Measurements from ENCODE around the gene CUL2. TPM values are rescaled to one million over a fixed set of nuclear protein-coding genes. Genes with fewer than 3 reads are reported as not detected.
"Not testable (repeated sequence)": the region's sequence is repeated elsewhere in the genome, so short reads cannot be mapped to it uniquely, and the experiment has no call there.

Gene CUL2
- total RNA-seq, 1 experiment from 2014 or later = 32.4 TPM

GRCh38 chr10:34979938-34980337 is 110.2 kb downstream of the CUL2 start:
- in situ Hi-C loops (cut with HindIII; ENCODE audit: low pct_unique_long_range_greater_than_20kb, low sequenced_read_pairs) = no loop called here
- ATAC-seq (no peak), DNase-seq (ENCODE audit: low read depth, low spot score) (no peak)
- H3K27ac ChIP-seq (ENCODE audit: low read length) = no peak overlapping the region
- POLR2A ChIA-PET = no interaction called here
- intact Hi-C loops (cut with micrococcal nuclease; ENCODE audit: unreplicated experiment) = no loop called here
- H3K4me1 ChIP-seq (ENCODE audit: control insufficient read depth, insufficient read depth, low read length) = no peaks in the 10 kb centered on the region
- no peak for TF ChIP-seq CTCF (IDR thresholded peaks at IDR 0.05)
- no peak for TF ChIP-seq POLR2AphosphoS5 (IDR thresholded peaks at IDR 0.05; ENCODE audit: low read depth, low read length)
- no peak for TF ChIP-seq TCF7L2 (IDR thresholded peaks at IDR 0.05; ENCODE audit: low read depth, low read length)
- TF ChIP-seq SIN3A (IDR thresholded peaks at IDR 0.05; ENCODE audit: borderline replicate concordance, insufficient read depth, low read depth, low read length) = no peak
- TF ChIP-seq REST (IDR thresholded peaks at IDR 0.05; ENCODE audit: insufficient read depth in 1 of 2, low read depth in 2 of 2, low read length in 1 of 2) = no peak
- no peak overlapping the region for H3K4me3 ChIP-seq (ENCODE audit: low read depth in 2 of 2, low read length in 2 of 2)
- no TSS peak for BruUV-seq (replicated peaks)
- CTCF ChIA-PET = no interaction called here
- no peaks in the 10 kb centered on the region for H3K27me3 ChIP-seq (ENCODE audit: control insufficient read depth, insufficient read depth, low read length)
- H3K36me3 ChIP-seq (ENCODE audit: control insufficient read depth, insufficient read depth, low read length) = no peaks in the 10 kb centered on the region
- no peaks in the 10 kb centered on the region; the same call in 1 of the 2 replicates for H3K9me3 ChIP-seq (ENCODE audit: control insufficient read depth, insufficient read depth, low read depth, low read length)

GRCh38 chr10:34978080-34978479 is 112.1 kb downstream of the CUL2 start:
- Histone ChIP-seq H3K4me3 (ENCODE audit: low read depth in 2 of 2, low read length in 2 of 2) (no peak overlapping the region), H3K4me1 (ENCODE audit: control insufficient read depth, insufficient read depth, low read length) (no peaks in the 10 kb centered on the region), H3K9me3 (ENCODE audit: control insufficient read depth, insufficient read depth, low read depth, low read length) (no peaks in the 10 kb centered on the region), H3K27ac (ENCODE audit: low read length) (no peak overlapping the region), H3K27me3 (ENCODE audit: control insufficient read depth, insufficient read depth, low read length) (no peaks in the 10 kb centered on the region), H3K36me3 (ENCODE audit: control insufficient read depth, insufficient read depth, low read length) (no peaks in the 10 kb centered on the region)
- ATAC-seq (no peak), DNase-seq (ENCODE audit: low read depth, low spot score) (no peak)
- ChIA-PET POLR2A (no interaction called here), CTCF (no interaction called here)
- in situ Hi-C loops (cut with HindIII; ENCODE audit: low pct_unique_long_range_greater_than_20kb, low sequenced_read_pairs) (no loop called here), intact Hi-C loops (cut with micrococcal nuclease; ENCODE audit: unreplicated experiment) (no loop called here)
- TF ChIP-seq POLR2AphosphoS5 (IDR thresholded peaks at IDR 0.05; ENCODE audit: low read depth, low read length) = no peak
- TF ChIP-seq SIN3A (IDR thresholded peaks at IDR 0.05; ENCODE audit: borderline replicate concordance, insufficient read depth, low read depth, low read length) = no peak
- BruUV-seq (replicated peaks) = no TSS peak

GRCh38 chr10:34976380-34976910 is 113.7 kb downstream of the CUL2 start:
- H3K27ac ChIP-seq (ENCODE audit: low read length); CTCF ChIA-PET; H3K4me3 ChIP-seq (ENCODE audit: low read depth in 2 of 2, low read length in 2 of 2); H3K27me3 ChIP-seq (ENCODE audit: control insufficient read depth, insufficient read depth, low read length); ATAC-seq; in situ Hi-C loops (cut with HindIII; ENCODE audit: low pct_unique_long_range_greater_than_20kb, low sequenced_read_pairs); DNase-seq (ENCODE audit: low read depth, low spot score); intact Hi-C loops (cut with micrococcal nuclease; ENCODE audit: unreplicated experiment); H3K9me3 ChIP-seq (ENCODE audit: control insufficient read depth, insufficient read depth, low read depth, low read length); H3K36me3 ChIP-seq (ENCODE audit: control insufficient read depth, insufficient read depth, low read length); POLR2A ChIA-PET; BruUV-seq (replicated peaks); H3K4me1 ChIP-seq (ENCODE audit: control insufficient read depth, insufficient read depth, low read length): not testable (repeated sequence)

GRCh38 chr10:34974364-34975065 is 115.6 kb downstream of the CUL2 start:
- BruUV-seq (replicated peaks); POLR2A ChIA-PET: not testable (repeated sequence)

GRCh38 chr10:34973757-34974156 is 116.4 kb downstream of the CUL2 start:
- H3K4me3 ChIP-seq (ENCODE audit: low read depth in 2 of 2, low read length in 2 of 2); BruUV-seq (replicated peaks); in situ Hi-C loops (cut with HindIII; ENCODE audit: low pct_unique_long_range_greater_than_20kb, low sequenced_read_pairs); H3K27ac ChIP-seq (ENCODE audit: low read length); H3K36me3 ChIP-seq (ENCODE audit: control insufficient read depth, insufficient read depth, low read length); H3K27me3 ChIP-seq (ENCODE audit: control insufficient read depth, insufficient read depth, low read length); H3K4me1 ChIP-seq (ENCODE audit: control insufficient read depth, insufficient read depth, low read length); ATAC-seq; POLR2A ChIA-PET; H3K9me3 ChIP-seq (ENCODE audit: control insufficient read depth, insufficient read depth, low read depth, low read length); intact Hi-C loops (cut with micrococcal nuclease; ENCODE audit: unreplicated experiment); DNase-seq (ENCODE audit: low read depth, low spot score): not testable (repeated sequence)
- CTCF ChIA-PET = interaction anchor here (0.6 kb wide), 1 partner anchor 137 kb away, joined by 3 read pairs; no protein-coding TSS in a partner anchor

More at GRCh38 chr10:34974364-34975065, 115.6 kb downstream of the CUL2 start:
- H3K9me3 ChIP-seq (ENCODE audit: control insufficient read depth, insufficient read depth, low read depth, low read length); intact Hi-C loops (cut with micrococcal nuclease; ENCODE audit: unreplicated experiment); H3K27me3 ChIP-seq (ENCODE audit: control insufficient read depth, insufficient read depth, low read length); H3K27ac ChIP-seq (ENCODE audit: low read length); H3K4me3 ChIP-seq (ENCODE audit: low read depth in 2 of 2, low read length in 2 of 2); H3K36me3 ChIP-seq (ENCODE audit: control insufficient read depth, insufficient read depth, low read length); in situ Hi-C loops (cut with HindIII; ENCODE audit: low pct_unique_long_range_greater_than_20kb, low sequenced_read_pairs); H3K4me1 ChIP-seq (ENCODE audit: control insufficient read depth, insufficient read depth, low read length); ATAC-seq; DNase-seq (ENCODE audit: low read depth, low spot score): not testable (repeated sequence)
- CTCF ChIA-PET = interaction anchor here (0.6 kb wide), 1 partner anchor 138 kb away, joined by 3 read pairs; no protein-coding TSS in a partner anchor
